Measurements from ENCODE around the gene DDX59. TPM values are rescaled to one million over a fixed set of nuclear protein-coding genes. Genes with fewer than 3 reads are reported as not detected.
A peak's percentile ranks its signal among the peaks of the same experiment; 100 is the strongest.
"Not testable (repeated sequence)": the region's sequence is repeated elsewhere in the genome, so short reads cannot be mapped to it uniquely, and the experiment has no call there.

The DDX59 gene
- total RNA-seq, 1 donor from 2014 or later, result 18.3 TPM

DNA sequence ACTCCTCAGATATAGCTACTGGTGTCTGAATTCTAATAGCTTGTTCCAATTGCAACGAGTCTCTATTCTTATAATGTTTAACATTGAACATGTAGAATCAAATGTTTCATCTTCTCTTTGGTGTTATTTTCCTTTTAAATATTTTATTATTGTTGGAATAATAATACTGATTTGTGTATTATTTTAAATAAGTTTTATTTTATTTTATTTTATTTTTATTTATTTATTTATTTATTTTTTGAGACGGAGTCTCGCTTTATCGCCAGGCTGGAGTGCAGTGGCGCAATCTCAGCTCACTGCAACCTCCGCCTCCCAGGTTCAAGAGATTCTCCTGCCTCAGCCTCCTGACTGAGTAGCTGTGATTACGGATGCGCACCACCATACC is 39.2 kb downstream of the DDX59 start:
- DNase-seq (ENCODE audit: low read depth), result not testable (repeated sequence)

GRCh38 chr1:200629876-200630514 is 39.7 kb downstream of the DDX59 start:
- DNase-seq (ENCODE audit: low read depth), result no peak

- no peak for DNase-seq (ENCODE audit: low read depth)
Observed at GRCh38 chr1:200628223-200628881, 41.4 kb downstream of the DDX59 start.

GRCh38 chr1:200627575-200628222 is 42.0 kb downstream of the DDX59 start:
- DNase-seq (ENCODE audit: low read depth), result no peak

GRCh38 chr1:200626853-200627534 is 42.7 kb downstream of the DDX59 start:
- no peak for DNase-seq (ENCODE audit: low read depth)

DNA sequence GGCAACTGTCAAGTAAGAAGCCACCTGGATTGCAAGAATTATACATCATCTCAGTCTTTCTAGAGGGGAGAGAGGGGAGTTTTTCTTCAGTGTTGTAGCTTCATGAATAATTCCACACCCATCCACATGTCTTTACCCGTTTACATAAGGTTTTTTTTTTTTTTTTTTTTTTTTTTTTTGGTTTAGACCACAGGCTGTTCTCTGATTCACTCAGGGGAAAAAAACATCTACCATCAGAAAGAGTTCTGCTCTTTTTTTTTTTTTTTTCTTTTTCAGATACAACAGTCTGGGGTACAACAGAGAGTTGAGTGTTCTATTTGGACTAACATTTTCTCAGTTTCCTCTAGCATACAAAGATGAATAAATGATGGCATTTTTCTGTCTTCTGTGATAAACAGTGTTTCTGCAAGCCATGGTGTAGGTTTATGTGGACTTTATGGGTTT is 44.3 kb downstream of the DDX59 start:
- DNase-seq (ENCODE audit: low read depth), result peak; percentile 23

DNA sequence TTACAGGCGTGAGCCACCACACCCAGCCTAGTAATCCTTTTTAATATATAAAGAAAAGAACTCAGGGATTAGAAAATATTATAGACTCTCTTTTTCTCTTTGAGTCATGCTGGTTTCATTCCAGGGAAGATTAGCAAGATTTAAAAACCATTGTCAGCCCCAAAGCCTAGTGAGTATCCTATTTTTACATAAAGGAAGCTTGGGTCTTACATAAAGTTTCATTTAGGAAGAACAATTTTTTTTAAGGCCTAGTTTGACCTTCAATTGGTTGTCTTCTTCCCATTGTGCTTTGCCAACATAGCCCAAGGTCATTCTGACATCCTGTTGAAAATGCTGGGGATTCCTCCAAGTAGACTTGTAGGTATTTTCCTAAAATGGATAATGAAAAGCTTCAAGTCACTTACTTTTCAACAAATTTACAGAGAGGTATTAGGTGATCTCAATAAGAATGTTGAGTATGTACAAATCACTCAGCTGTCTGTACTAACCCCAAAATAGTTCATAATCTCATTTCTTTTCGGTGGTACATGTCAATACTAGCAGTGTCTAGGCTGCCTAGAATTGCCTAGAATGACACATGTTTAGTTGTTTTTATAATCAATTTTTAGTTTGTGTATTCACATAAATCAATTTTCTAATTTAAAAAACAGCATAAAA is 44.9 kb downstream of the DDX59 start:
- DNase-seq (ENCODE audit: low read depth), result peak; percentile 16

GRCh38 chr1:200620273-200621131 is 49.2 kb downstream of the DDX59 start, which contains the start of gene KIF14:
Gene KIF14 (minus strand): TSS chr1:200620751. CDS start chr1:200618723, 2,028 bp downstream.
- peak; percentile 95 for DNase-seq (ENCODE audit: low read depth)

GRCh38 chr1:200619894-200620272 is 49.8 kb downstream of the DDX59 start:
- DNase-seq (ENCODE audit: low read depth), result no peak

DNA sequence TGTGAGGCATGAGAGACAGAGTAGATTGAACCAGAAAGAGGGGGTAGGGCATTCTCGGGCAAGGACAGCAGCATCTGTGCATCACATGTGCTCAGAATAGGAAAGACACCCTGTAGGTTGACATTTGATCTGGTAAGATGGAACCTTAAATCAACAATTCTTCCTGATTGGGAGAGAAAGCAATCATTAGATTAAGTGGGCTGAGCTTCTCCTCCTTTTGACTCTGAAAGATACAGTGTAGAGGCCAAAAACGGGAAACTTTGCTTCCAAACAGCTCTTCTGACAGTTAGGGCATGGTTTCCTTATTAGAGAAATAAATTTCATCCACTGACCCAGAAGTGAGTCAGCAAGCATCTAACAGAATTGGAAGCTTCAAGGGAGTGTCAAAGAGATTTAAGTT is 58.9 kb downstream of the DDX59 start:
- DNase-seq (ENCODE audit: low read depth), result peak; percentile 70

- no peak for DNase-seq (ENCODE audit: low read depth)
Observed at GRCh38 chr1:200602632-200603031, 67.1 kb downstream of the DDX59 start.

Other genes with a start within 250 kb of the DDX59 start
- gene KIF14, start 49.2 kb downstream of the DDX59 start, total RNA-seq, result 0.19 and 0.36 TPM in 2 replicates
- gene CAMSAP2, start 69.0 kb upstream of the DDX59 start, total RNA-seq, result 46.4 and 47.9 TPM in 2 replicates
- gene GPR25, start 203.1 kb upstream of the DDX59 start, total RNA-seq, result not detected in 2 replicates
- 0.05 and 0.24 TPM in 2 replicates for gene INAVA, start 225.0 kb upstream of the DDX59 start, total RNA-seq

Data from myocyte (in vitro differentiated cells).